ENCODE data around the gene NOD2.

Gene NOD2

GRCh38 chr16:50697881-50698767 lies 4.7 kb downstream of the NOD2 start:
- TF ChIP-seq, protein P1, sequence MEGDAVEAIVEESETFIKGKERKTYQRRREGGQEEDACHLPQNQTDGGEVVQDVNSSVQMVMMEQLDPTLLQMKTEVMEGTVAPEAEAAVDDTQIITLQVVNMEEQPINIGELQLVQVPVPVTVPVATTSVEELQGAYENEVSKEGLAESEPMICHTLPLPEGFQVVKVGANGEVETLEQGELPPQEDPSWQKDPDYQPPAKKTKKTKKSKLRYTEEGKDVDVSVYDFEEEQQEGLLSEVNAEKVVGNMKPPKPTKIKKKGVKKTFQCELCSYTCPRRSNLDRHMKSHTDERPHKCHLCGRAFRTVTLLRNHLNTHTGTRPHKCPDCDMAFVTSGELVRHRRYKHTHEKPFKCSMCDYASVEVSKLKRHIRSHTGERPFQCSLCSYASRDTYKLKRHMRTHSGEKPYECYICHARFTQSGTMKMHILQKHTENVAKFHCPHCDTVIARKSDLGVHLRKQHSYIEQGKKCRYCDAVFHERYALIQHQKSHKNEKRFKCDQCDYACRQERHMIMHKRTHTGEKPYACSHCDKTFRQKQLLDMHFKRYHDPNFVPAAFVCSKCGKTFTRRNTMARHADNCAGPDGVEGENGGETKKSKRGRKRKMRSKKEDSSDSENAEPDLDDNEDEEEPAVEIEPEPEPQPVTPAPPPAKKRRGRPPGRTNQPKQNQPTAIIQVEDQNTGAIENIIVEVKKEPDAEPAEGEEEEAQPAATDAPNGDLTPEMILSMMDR (IDR thresholded peaks at IDR 0.05; ENCODE audit: low read depth, low read length), result no peak
- peak overlapping the region; percentile 18 to 35 for H3K4me3 ChIP-seq (replicated peaks in 1 of 2; ENCODE audit: low read depth in 2 of 2, low read length in 2 of 2)
- DNase-seq (ENCODE audit: low read depth in 2 of 2), result peak; percentile 42 to 65

DNA sequence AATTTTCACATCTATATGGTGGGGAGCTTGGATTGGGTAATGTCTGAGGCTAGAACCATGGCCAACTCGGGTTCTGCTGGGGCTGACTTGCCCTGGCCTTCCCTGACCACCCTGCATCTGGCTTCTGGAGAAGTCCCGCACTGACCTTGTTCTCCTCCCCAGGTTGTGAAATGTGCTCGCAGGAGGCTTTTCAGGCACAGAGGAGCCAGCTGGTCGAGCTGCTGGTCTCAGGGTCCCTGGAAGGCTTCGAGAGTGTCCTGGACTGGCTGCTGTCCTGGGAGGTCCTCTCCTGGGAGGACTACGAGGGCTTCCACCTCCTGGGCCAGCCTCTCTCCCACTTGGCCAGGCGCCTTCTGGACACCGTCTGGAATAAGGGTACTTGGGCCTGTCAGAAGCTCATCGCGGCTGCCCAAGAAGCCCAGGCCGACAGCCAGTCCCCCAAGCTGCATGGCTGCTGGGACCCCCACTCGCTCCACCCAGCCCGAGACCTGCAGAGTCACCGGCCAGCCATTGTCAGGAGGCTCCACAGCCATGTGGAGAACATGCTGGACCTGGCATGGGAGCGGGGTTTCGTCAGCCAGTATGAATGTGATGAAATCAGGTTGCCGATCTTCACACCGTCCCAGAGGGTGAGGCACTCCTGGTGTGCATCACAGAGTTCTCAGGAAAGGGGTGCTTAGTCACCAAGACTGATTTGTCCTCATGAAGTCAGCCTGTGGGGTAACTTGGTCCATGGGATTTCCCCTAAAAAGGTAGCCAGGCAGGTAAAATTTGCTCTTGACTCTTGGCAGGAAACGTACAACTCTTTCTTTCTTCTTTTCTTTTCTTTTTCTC lies 6.1 kb downstream of the NOD2 start:
- DNase-seq (ENCODE audit: low read depth in 2 of 2), result peak; percentile 21 to 65
- no peak overlapping the region for H3K4me3 ChIP-seq (replicated peaks in 1 of 2; ENCODE audit: low read depth in 2 of 2, low read length in 2 of 2)
- TF ChIP-seq, protein P1 (IDR thresholded peaks at IDR 0.05; ENCODE audit: low read depth, low read length), result no peak

DNA sequence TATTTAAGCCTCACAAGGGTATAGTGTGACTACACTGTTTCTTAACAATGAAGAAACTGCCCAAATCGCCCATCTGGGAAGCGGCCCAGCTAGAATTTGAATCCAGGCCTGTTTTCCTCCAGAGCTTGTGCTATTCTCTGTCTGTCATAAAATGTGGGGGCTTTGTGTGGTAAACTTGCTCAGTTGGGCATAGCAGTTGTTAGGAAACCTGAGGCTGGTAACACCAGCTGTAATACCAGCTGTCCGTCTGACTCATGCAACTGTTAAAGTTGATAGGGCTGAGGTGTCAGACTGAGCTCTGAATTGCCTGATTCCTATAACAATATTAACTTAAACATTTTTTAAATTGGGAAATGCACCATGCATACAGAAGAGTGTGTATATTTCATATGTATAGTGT lies 9.3 kb downstream of the NOD2 start:
- TF ChIP-seq, protein P1 (IDR thresholded peaks at IDR 0.05; ENCODE audit: low read depth, low read length), result no peak
- no peak for DNase-seq (ENCODE audit: low read depth in 2 of 2)
- H3K4me3 ChIP-seq (replicated peaks in 1 of 2; ENCODE audit: low read depth in 2 of 2, low read length in 2 of 2), result no peak overlapping the region

DNA sequence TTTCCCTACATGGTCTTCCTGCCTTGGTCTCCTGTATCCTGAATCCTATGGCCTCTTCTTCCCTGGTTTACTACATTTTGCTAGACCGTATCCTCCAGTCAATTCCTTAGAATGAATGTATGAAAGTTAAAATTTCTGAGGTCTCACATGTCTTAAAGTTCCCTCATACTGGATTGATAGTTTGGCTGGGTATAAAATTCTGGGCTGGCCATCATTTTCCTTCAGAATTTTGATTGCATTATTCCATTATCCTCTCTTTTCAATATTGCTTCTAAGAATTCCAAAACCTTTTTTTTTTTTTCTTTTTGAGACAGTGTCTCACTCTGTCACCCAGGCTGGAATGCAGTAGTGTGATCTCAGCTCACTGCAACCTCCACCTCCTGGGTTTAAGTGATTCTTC lies 10.8 kb downstream of the NOD2 start:
- H3K4me3 ChIP-seq (replicated peaks in 1 of 2; ENCODE audit: low read depth in 2 of 2, low read length in 2 of 2), result no peak overlapping the region
- TF ChIP-seq, protein P1 (IDR thresholded peaks at IDR 0.05; ENCODE audit: low read depth, low read length), result no peak
- no peak for DNase-seq (ENCODE audit: low read depth in 2 of 2)

DNA sequence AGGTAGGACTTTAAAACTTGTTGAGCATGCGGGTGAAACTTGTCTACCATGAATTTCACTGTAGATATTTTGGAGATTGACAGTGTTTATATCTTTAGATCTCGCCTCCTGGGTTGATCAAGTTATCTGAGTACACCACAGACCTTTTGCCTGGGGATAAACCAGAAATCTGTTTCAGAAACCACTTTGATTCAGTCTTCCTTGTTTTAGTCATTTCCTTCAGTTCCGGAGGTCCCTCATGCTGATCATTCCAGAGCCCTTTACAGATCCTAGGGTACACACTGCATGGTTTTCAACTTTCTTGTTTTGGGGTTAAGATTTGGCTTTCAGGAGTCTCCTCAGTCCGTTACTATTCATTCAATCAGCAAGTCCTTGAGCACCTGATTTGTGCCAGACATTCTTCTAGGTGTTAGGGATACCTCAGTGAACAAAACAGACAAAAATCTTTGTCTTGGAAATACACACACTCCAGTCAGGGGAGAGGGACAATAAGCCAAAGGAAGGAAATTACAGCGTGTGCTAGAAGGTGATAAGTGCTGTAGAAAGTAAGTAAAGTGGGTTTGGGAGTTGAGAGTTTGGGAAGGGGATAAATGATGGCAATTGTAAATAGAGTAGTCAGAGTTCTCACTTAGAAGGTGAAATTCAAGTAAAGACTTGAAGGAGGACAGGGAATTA lies 12.2 kb downstream of the NOD2 start:
- TF ChIP-seq, protein P1 (IDR thresholded peaks at IDR 0.05; ENCODE audit: low read depth, low read length), result no peak
- no peak for DNase-seq (ENCODE audit: low read depth in 2 of 2)
- H3K4me3 ChIP-seq (replicated peaks in 1 of 2; ENCODE audit: low read depth in 2 of 2, low read length in 2 of 2), result no peak overlapping the region

- DNase-seq (ENCODE audit: low read depth in 2 of 2), result no peak
- TF ChIP-seq, protein P1 (IDR thresholded peaks at IDR 0.05; ENCODE audit: low read depth, low read length), result no peak
- no peak overlapping the region for H3K4me3 ChIP-seq (replicated peaks in 1 of 2; ENCODE audit: low read depth in 2 of 2, low read length in 2 of 2)
These were observed 12.8 kb downstream of the NOD2 start for GRCh38 chr16:50706250-50706649.

All from cardiac fibroblast (primary cell).